GM15510 (cell line): Measurements from ENCODE around the gene PPP1CB.

Experiments
- POLR2A ChIP-seq: IDR thresholded peaks from 3 replicates; pipeline ENCODE4 v1.6.1; 2011; ENCODE audit warnings: borderline replicate concordance; ENCODE audit not compliant: insufficient read length; ENCODE audit errors: extremely low read depth

Gene PPP1CB

GRCh38 chr2:28802975-28803429 is 51.4 kb downstream of the PPP1CB start:
- no peak for TF ChIP-seq POLR2A

- TF ChIP-seq POLR2A = no peak
Measured at GRCh38 chr2:28809927-28810326, 58.3 kb downstream of the PPP1CB start.

- no peak for TF ChIP-seq POLR2A
Measured at GRCh38 chr2:28810384-28811285, 59.0 kb downstream of the PPP1CB start, which contains the start of gene SPDYA. Gene SPDYA, plus strand, starts transcription at chr2:28810834. Its CDS starts 5,181 bp downstream, at chr2:28816015.

- TF ChIP-seq POLR2A = no peak
Measured at GRCh38 chr2:28818053-28818452, 66.4 kb downstream of the PPP1CB start.

- TF ChIP-seq POLR2A = no peak
Measured at GRCh38 chr2:28821295-28821958, 69.8 kb downstream of the PPP1CB start.

GRCh38 chr2:28822036-28822435 is 70.4 kb downstream of the PPP1CB start:
- TF ChIP-seq POLR2A = no peak

GRCh38 chr2:28824207-28824606 is 72.6 kb downstream of the PPP1CB start:
- no peak for TF ChIP-seq POLR2A

GRCh38 chr2:28824870-28825269 is 73.2 kb downstream of the PPP1CB start:
- TF ChIP-seq POLR2A = no peak

GRCh38 chr2:28828382-28828781 is 76.8 kb downstream of the PPP1CB start:
- TF ChIP-seq POLR2A = no peak

GRCh38 chr2:28833740-28834470 is 82.3 kb downstream of the PPP1CB start:
- TF ChIP-seq POLR2A = no peak

GRCh38 chr2:28835781-28836180 is 84.2 kb downstream of the PPP1CB start:
- TF ChIP-seq POLR2A = no peak

- TF ChIP-seq POLR2A = no peak
Measured at GRCh38 chr2:28838971-28839370, 87.3 kb downstream of the PPP1CB start.

GRCh38 chr2:28842042-28842441 is 90.4 kb downstream of the PPP1CB start:
- no peak for TF ChIP-seq POLR2A
